WERI-Rb-1 (cell line): ENCODE results near the gene EIF4EBP3.

ENCODE experiments used
- DNase-seq: peaks from one replicate; pipeline ENCODE4 v3.0.0-alpha.2; 2020
- H3K27ac ChIP-seq: fragments of 250-450 bp; sonication (Bioruptor Pico); 2 replicates; pipeline ENCODE4 v1.5.1; 2020; ENCODE audit warnings: mild to moderate bottlenecking, moderate library complexity
- H3K27me3 ChIP-seq: fragments of 250-450 bp; sonication (Bioruptor Pico); 2 replicates; pipeline ENCODE4 v1.5.1; 2021; ENCODE audit warnings: mild to moderate bottlenecking, low read depth, moderate library complexity; ENCODE audit not compliant: insufficient read depth, severe bottlenecking
- H3K36me3 ChIP-seq: fragments of 250-450 bp; sonication (Bioruptor Pico); 2 replicates; pipeline ENCODE4 v1.5.1; 2020; ENCODE audit warnings: mild to moderate bottlenecking, moderate library complexity
- H3K4me3 ChIP-seq: 2 replicates; pipeline ENCODE4 v1.5.1; 2011; ENCODE audit warnings: low read depth, mild to moderate bottlenecking, control low read depth, low read length
- H3K9me3 ChIP-seq: fragments of 250-450 bp; sonication (Bioruptor Pico); 2 replicates; pipeline ENCODE4 v1.5.1; 2021; ENCODE audit warnings: mild to moderate bottlenecking, moderate library complexity; ENCODE audit not compliant: severe bottlenecking
- CTCF ChIP-seq: IDR thresholded peaks from 2 replicates; pipeline ENCODE4 v1.5.1; 2011; ENCODE audit warnings: low read depth, mild to moderate bottlenecking, control low read depth, inconsistent platforms, low read length

Gene EIF4EBP3

GRCh38 chr5:140563596-140563995, 16.1 kb downstream of the EIF4EBP3 start:
- peak overlapping the region; percentile 89 for H3K4me3 ChIP-seq
- no peak for TF ChIP-seq CTCF
- peaks cover 35% of the 10 kb centered on the region for H3K36me3 ChIP-seq
- no peaks in the 10 kb centered on the region for H3K27me3 ChIP-seq
- no peak for DNase-seq
- peak overlapping the region; percentile 93 for H3K27ac ChIP-seq
- H3K9me3 ChIP-seq = no peaks in the 10 kb centered on the region

- DNase-seq = peak; percentile 98
- Histone ChIP-seq H3K27ac (peak within 1 kb of the TSS; percentile 93), H3K9me3 (no peaks in the 10 kb centered on the region), H3K4me3 (peak within 1 kb of the TSS; percentile 89), H3K36me3 (peaks cover 35% of the 10 kb centered on the region), H3K27me3 (no peaks in the 10 kb centered on the region)
- no peak for TF ChIP-seq CTCF
Measured at GRCh38 chr5:140564196-140565023, 16.9 kb downstream of the EIF4EBP3 start, which contains the start of the genes APBB3 and SLC35A4. Gene APBB3 (minus strand): TSS chr5:140564598. CDS start chr5:140564245, 353 bp downstream. Gene SLC35A4 (plus strand): TSS chr5:140564828. CDS start chr5:140567170, 2,342 bp downstream.

- DNase-seq = no peak
- peak overlapping the region; percentile 93 for H3K27ac ChIP-seq
- no peaks in the 10 kb centered on the region for H3K27me3 ChIP-seq
- H3K9me3 ChIP-seq = no peaks in the 10 kb centered on the region
- peaks cover 32% of the 10 kb centered on the region for H3K36me3 ChIP-seq
- peak overlapping the region; percentile 89 for H3K4me3 ChIP-seq
- no peak for TF ChIP-seq CTCF
Measured at GRCh38 chr5:140565024-140565779, 17.7 kb downstream of the EIF4EBP3 start.

- H3K36me3 ChIP-seq = peaks cover 29% of the 10 kb centered on the region
- peak overlapping the region; percentile 89; the same call in 1 of the 2 replicates for H3K4me3 ChIP-seq
- H3K9me3 ChIP-seq = no peaks in the 10 kb centered on the region
- H3K27ac ChIP-seq = no peak overlapping the region
- no peaks in the 10 kb centered on the region for H3K27me3 ChIP-seq
- no peak for DNase-seq
- TF ChIP-seq CTCF = no peak
Measured at GRCh38 chr5:140565780-140566095, 18.3 kb downstream of the EIF4EBP3 start.

GRCh38 chr5:140566665-140567064, 19.2 kb downstream of the EIF4EBP3 start:
- no peak for DNase-seq
- Histone ChIP-seq H3K4me3 (no peak overlapping the region), H3K27me3 (no peaks in the 10 kb centered on the region), H3K36me3 (peaks cover 29% of the 10 kb centered on the region), H3K9me3 (no peaks in the 10 kb centered on the region), H3K27ac (no peak overlapping the region)
- TF ChIP-seq CTCF = no peak
